NT2/D1 (cell line): ENCODE data around the gene UBAP1.

Source experiments
- SUZ12 ChIP-seq: IDR thresholded peaks from 2 replicates; pipeline ENCODE4 v1.6.1; 2011; ENCODE audit not compliant: insufficient read length, insufficient read depth; ENCODE audit errors: extremely low read depth
- YY1 ChIP-seq: IDR thresholded peaks from 2 replicates; pipeline ENCODE4 v1.6.1; 2011; ENCODE audit not compliant: insufficient read length, insufficient read depth
- ZNF274 ChIP-seq: IDR thresholded peaks from 2 replicates; pipeline ENCODE4 v1.6.1; 2011; ENCODE audit warnings: mild to moderate bottlenecking, low read depth, low read length

DNA sequence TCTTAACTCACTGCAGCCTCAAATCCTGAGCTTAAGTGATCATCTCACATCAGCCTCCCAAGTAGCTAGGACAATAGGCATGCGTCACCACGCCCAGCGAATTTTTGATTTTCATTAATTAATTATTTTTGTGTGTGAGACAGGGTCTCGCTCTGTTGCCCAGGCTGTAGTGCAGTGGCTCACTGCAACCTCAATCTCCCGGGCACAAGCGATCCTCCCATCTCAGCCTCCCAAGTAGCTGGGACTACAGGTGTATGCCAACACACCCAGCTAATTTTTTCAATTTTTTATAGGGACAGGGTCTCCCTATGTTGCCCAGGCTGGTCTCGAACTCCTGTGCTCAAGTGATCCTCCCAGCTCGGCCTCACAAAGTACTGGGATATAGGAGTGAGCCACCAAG, 41.4 kb downstream of the UBAP1 start:
- no peak for TF ChIP-seq ZNF274
- no peak for TF ChIP-seq YY1
- no peak for TF ChIP-seq SUZ12
